SH-SY5Y (cell line): ENCODE results near the gene KCNIP4.

Experiments used
- GATA2 ChIP-seq: IDR thresholded peaks from 2 replicates; pipeline ENCODE4 v1.6.1; 2011; ENCODE audit warnings: mild to moderate bottlenecking, low read depth, low read length
- GATA3 ChIP-seq: IDR thresholded peaks from 2 replicates; pipeline ENCODE4 v1.6.1; 2011; ENCODE audit warnings: low read depth, mild to moderate bottlenecking, low read length, moderate library complexity

Gene KCNIP4

GRCh38 chr4:21949073-21949457 is 493 bp upstream of the KCNIP4 start:
- TF ChIP-seq GATA3, result no peak
- TF ChIP-seq GATA2, result no peak

GRCh38 chr4:21947791-21948346 is 703 bp downstream of the KCNIP4 start:
- TF ChIP-seq GATA3 (no peak), GATA2 (no peak)

- TF ChIP-seq GATA2, result no peak
- no peak for TF ChIP-seq GATA3
Measured at GRCh38 chr4:21946858-21947257, 1.7 kb downstream of the KCNIP4 start.

GRCh38 chr4:21921526-21922180 is 26.9 kb downstream of the KCNIP4 start:
- TF ChIP-seq GATA3 (no peak), GATA2 (no peak)

GRCh38 chr4:21915761-21916160 is 32.8 kb downstream of the KCNIP4 start:
- TF ChIP-seq GATA2 (no peak), GATA3 (no peak)

- TF ChIP-seq GATA3 (no peak), GATA2 (no peak)
Measured at GRCh38 chr4:21901831-21902230, 46.7 kb downstream of the KCNIP4 start.

- TF ChIP-seq GATA3 (no peak), GATA2 (no peak)
Measured at GRCh38 chr4:21901281-21901680, 47.3 kb downstream of the KCNIP4 start.

GRCh38 chr4:21900211-21900610 is 48.4 kb downstream of the KCNIP4 start:
- TF ChIP-seq GATA2, result no peak
- TF ChIP-seq GATA3, result no peak

- TF ChIP-seq GATA3 (no peak), GATA2 (no peak)
Measured at GRCh38 chr4:21898101-21898500, 50.5 kb downstream of the KCNIP4 start.

GRCh38 chr4:21896767-21897166 is 51.8 kb downstream of the KCNIP4 start:
- TF ChIP-seq GATA2 (no peak), GATA3 (no peak)

- TF ChIP-seq GATA2 (no peak), GATA3 (no peak)
Measured at GRCh38 chr4:21893136-21893535, 55.4 kb downstream of the KCNIP4 start.

GRCh38 chr4:21890231-21890630 is 58.3 kb downstream of the KCNIP4 start:
- TF ChIP-seq GATA3, result no peak
- TF ChIP-seq GATA2, result no peak

- TF ChIP-seq GATA2, result no peak
- no peak for TF ChIP-seq GATA3
Measured at GRCh38 chr4:21888195-21888976, 60.2 kb downstream of the KCNIP4 start.

- no peak for TF ChIP-seq GATA2
- no peak for TF ChIP-seq GATA3
Measured at GRCh38 chr4:21887481-21887880, 61.1 kb downstream of the KCNIP4 start.

GRCh38 chr4:21885770-21886169 is 62.8 kb downstream of the KCNIP4 start:
- TF ChIP-seq GATA3 (no peak), GATA2 (no peak)

GRCh38 chr4:21885241-21885640 is 63.3 kb downstream of the KCNIP4 start:
- TF ChIP-seq GATA3, result no peak
- no peak for TF ChIP-seq GATA2
